Measurements from ENCODE around the gene AMBRA1.
A peak's percentile ranks its signal among the peaks of the same experiment; 100 is the strongest.

The AMBRA1 gene

GRCh38 chr11:46593550-46594373 is at the start of gene AMBRA1:
Gene AMBRA1, minus strand, starts transcription at chr11:46594023. Its CDS starts 45,643 bp downstream, at chr11:46548380.
- peak; percentile 96 for DNase-seq (ENCODE audit: low spot score)

- DNase-seq (ENCODE audit: low spot score) = no peak
Observed at GRCh38 chr11:46643531-46643930, 49.7 kb upstream of the AMBRA1 start.

- DNase-seq (ENCODE audit: low spot score) = no peak
Observed at GRCh38 chr11:46642627-46643335, 49.0 kb upstream of the AMBRA1 start.

- DNase-seq (ENCODE audit: low spot score) = no peak
Observed at GRCh38 chr11:46641639-46642038, 47.8 kb upstream of the AMBRA1 start.

- DNase-seq (ENCODE audit: low spot score) = no peak
Observed at GRCh38 chr11:46640036-46640788, 46.4 kb upstream of the AMBRA1 start.

GRCh38 chr11:46639197-46639839 is 45.5 kb upstream of the AMBRA1 start:
- no peak for DNase-seq (ENCODE audit: low spot score)

- no peak for DNase-seq (ENCODE audit: low spot score)
Observed at GRCh38 chr11:46637546-46637945, 43.7 kb upstream of the AMBRA1 start.

- DNase-seq (ENCODE audit: low spot score) = no peak
Observed at GRCh38 chr11:46635557-46636139, 41.8 kb upstream of the AMBRA1 start.

GRCh38 chr11:46633291-46634217 is 39.7 kb upstream of the AMBRA1 start:
- DNase-seq (ENCODE audit: low spot score) = no peak

- DNase-seq (ENCODE audit: low spot score) = no peak
Observed at GRCh38 chr11:46632502-46632901, 38.7 kb upstream of the AMBRA1 start.

- DNase-seq (ENCODE audit: low spot score) = no peak
Observed at GRCh38 chr11:46631676-46632075, 37.9 kb upstream of the AMBRA1 start.

GRCh38 chr11:46630237-46630636 is 36.4 kb upstream of the AMBRA1 start:
- no peak for DNase-seq (ENCODE audit: low spot score)

- no peak for DNase-seq (ENCODE audit: low spot score)
Observed at GRCh38 chr11:46628961-46629360, 35.1 kb upstream of the AMBRA1 start.

- DNase-seq (ENCODE audit: low spot score) = no peak
Observed at GRCh38 chr11:46625406-46625805, 31.6 kb upstream of the AMBRA1 start.

- peak; percentile 29 for DNase-seq (ENCODE audit: low spot score)
Observed at GRCh38 chr11:46618837-46619236, 25.0 kb upstream of the AMBRA1 start.

- DNase-seq (ENCODE audit: low spot score) = no peak
Observed at GRCh38 chr11:46617972-46618314, 24.1 kb upstream of the AMBRA1 start.

GRCh38 chr11:46617134-46617971 is 23.5 kb upstream of the AMBRA1 start, which contains the start of the genes ATG13 and HARBI1:
Gene ATG13, plus strand, starts transcription at chr11:46617553. Its CDS starts 26,739 bp downstream, at chr11:46644292.
Gene HARBI1, minus strand, starts transcription at chr11:46617227. Its CDS starts 990 bp downstream, at chr11:46616237.
- peak; percentile 90 for DNase-seq (ENCODE audit: low spot score)

- DNase-seq (ENCODE audit: low spot score) = peak; percentile 47
Observed at GRCh38 chr11:46616551-46617133, 22.8 kb upstream of the AMBRA1 start.

GRCh38 chr11:46615756-46616155 is 21.9 kb upstream of the AMBRA1 start:
- DNase-seq (ENCODE audit: low spot score) = peak; percentile 64
